ELR (cell line): ENCODE measurements around the gene SENP5.

Experiments used
- DNase-seq: peaks from one replicate; pipeline ENCODE4 v3.0.0-alpha.2; 2015; ENCODE audit warnings: low read depth

The SENP5 gene

DNA sequence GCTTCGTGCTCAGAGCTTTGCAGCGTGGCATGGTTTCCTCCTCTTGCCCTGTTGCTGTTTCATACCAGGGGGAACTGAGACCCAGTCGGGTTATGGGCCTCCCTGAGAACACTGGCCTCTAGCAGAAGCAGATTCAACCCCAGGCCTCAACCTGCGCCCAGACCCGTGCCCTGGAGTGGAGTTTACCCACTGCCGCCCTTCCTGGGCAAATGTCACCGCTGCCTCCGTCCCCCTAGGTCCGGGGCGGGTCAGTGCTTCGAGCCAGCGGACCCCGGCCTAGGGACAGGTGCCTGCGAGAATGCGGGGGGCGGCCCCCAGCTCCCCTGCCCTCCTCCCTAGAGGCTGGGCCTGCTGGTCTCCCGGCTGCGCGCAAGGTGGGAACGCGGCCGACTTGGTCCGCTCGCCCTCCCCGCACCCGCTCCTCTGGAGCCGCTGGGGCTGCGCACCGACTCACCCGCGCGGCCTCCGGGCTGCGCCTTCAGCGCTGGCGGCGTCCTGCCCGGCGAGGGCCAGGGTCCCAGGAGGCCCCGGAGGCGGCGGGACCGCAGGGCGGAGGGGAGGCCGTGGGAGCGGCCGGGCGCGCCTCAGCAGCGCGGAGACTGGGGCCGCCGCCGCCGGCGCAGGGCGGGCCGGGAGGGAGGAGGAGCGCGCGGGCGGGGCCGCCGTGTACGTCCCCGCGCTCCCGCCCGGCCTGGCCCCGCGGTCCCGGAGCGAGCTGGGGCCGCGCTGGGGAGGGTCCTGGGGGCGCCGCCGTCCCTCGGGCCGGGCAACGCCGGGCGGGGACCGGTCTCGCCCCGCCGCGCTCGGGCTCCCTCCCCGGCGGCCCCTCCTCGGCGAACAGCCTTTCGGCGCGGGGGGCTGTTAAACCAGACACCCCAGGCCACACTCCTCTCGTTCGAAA, 100.8 kb downstream of the SENP5 start, which contains the start of gene PIGZ:
Gene PIGZ (minus strand): TSS at position 601 of the 901 bp plus-strand sequence. CDS start 16,802 bp downstream, outside the sequence.
- peak; percentile 58 for DNase-seq

DNA sequence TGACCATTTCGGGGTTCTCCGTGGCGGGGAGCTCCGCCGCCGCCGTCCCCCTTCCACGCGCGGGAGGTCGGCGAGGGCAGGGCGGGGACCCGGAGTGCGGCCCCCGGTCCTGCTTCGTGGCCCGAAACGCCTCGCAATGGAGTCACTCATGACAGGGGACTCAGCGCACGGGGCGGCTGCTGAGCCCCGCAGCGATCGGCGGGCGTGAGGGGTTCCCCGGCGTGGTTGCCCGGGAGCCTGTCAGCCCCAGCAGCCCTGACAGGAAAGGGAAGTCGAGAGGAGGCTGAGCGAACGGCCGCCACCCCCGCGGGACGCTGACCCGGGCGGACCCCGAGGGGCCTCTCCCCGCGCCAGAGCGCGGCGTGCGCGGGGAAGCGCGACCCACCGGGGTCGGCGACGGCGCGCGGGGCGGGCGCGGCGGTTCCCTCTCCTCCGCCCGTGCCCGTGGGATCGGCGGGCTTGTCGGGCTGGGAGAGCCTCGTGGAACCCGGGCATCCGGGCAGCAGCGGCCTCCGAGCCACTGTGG, 101.5 kb downstream of the SENP5 start:
- DNase-seq = peak; percentile 63

DNA sequence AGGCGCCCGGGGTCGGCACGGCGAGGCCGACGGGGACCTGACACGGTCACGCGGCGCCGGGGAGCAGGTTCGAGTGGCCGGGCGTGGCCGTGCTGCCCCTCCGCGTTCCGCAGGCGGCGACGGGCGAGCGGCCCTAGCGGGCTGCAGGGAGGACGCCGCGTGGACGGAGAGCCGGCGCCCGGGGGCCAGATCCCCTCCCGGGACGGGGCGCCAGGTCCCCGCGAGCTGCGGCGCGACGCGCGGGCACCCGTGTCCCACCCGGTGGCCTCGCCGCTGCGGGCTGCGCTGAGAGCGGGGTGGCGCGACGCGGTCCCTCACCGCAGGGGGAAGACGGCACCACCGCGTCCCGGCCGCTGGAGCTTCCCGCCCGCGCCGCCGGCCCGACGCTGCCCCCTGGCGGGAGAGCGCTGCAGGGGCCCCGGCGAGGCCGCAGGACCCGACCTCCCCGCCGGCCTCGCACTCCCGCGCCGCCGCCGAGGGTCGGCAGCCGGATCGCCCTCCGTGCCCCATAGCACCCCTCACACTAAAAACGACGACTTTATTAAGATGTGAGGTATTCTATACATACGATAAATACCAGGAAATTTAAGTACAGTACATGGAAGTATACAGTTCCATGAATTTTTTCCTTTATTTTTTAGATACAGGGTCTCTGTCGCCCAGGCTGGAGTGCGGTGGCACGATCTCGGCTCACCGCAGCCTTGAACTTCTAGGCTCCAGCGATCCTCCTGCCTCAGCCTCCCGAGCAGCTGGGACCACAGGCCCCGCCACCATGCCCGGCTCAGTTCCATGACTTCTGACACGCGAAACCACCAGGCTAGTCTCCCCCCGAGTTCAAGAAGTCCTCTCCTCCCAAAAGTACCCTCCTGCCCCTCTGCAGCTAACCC, 102.2 kb downstream of the SENP5 start:
- peak; percentile 67 for DNase-seq

DNA sequence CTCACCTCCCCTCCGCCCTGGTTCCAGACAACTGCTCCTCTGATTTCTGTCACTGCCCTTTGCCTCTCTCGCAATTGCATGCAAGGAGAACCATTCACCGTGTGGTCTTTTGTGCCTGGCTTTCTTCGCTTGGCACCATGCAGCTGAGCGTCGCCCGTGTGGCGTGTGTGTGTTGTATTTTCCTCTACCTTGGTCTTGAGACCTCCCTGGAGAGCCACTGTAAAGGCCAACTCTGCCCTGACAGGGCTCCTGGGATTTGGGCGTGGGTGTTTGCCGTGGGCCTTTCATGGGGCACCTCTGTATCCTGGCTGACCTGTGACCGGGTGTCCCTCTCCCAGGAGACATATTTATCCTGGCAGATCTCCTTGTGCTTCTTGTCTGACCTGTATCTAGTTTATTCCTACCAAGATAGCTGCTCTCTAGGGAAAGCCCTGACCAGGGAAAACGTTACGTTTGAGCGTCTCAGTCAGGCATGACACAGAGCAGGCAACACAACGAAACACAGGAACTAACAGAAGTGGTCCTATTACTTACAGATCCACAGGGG, 102.9 kb downstream of the SENP5 start:
- DNase-seq = no peak

DNA sequence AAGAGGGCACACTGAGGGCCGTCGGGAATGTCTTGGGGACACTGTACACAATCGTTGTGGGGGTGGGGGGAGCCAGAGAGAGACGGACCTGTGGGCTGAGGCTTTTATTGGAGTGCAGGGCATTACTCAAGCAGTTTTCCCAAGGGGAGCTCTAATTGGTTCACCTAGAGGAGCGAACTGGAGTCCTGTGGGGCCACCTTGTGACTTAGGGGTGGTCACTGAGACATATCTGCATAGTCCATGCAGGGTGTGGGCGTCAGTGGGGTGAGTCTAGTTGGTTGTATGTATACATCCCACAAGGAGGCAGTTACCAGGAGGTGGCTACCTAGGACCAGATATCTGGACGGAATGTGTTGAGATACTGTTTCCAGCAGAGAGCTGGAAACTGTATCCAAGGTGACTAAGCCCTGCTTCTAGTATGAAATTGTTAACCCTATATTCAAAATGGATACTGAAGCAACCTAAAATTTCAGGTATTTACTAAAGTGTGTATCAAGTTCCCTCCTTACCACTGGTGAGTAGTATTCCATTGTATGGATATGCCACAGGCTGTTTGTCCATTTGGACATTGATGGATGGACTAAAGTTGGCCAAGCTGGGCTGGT, 103.5 kb downstream of the SENP5 start:
- DNase-seq = peak; percentile 29

DNA sequence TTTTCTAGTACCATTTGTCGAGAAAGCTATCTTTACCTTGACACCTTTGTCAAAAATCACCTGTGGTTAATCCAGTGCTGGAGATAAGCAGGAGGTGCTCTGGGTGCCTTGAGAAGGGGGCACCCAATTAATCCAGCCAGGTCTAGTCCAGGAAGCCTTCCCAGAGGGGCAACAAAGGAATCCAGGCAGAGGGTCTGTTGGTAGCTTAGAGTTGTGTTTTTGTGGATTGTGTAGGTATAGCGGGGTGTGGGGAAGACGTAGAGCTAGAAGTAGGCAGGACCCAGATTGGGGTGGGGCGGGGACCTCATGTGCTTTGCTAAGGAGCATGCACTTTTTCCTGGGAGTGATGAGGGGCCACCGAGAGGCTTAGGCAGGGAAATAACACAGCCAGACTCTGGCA, 106.9 kb downstream of the SENP5 start:
- DNase-seq = no peak

DNA sequence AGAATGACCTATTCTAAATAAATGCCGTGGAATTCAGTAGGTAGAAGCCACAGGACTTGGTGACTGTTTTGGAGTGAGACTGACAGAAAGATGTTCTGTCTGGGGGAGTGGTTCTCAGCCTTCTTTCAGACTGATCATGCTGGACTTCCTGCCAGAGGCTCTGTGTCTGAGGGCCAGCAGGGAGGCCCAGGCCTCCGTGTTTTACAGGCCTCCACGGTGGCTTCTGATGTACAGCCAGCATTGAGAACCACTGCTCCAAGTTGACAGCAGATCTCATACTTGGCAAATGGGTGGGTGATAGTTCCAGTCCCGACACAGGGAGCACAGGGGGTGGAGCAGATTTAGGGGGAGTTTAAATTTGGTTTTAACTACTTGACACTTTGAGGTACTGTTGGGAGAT, 107.6 kb downstream of the SENP5 start:
- no peak for DNase-seq

DNA sequence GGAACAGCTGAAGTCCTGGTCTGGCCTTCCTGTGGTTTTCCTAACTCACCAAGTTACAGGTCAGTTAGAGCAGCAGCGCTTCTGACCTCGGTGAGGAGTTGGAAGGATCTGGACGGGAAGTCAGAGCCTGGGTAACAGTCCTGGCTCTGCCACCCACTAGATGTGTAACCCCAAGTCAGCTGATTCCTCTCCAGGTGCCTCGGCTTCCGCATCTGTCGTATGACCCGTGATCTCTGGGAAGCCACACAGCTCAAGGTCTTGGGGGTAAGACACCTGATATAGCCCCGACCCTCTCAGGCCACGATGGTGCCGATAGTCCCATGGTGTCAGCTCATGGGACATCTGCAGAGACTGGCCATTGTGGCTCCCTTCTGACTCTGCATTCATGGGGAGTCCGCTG, 109.2 kb downstream of the SENP5 start:
- no peak for DNase-seq

DNA sequence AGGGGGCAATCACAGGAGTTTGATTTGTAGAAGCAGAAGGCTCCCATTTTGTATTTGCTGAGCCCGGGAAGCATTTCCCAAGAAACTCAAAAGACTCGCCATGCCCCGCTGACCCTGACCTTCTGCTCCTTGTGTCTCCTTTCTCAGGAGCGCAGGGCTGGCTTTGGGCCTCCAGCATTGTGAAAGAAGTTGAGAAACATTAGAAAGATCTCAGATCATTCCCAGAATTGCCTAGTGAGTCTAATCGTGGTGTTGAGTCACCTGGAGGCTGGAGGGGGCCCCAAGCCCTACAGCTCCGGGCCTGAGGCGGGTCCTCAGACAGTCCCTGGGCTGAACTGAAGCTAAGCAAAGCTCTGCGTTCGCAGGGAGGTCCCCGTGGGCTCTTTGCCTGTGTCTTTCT, 111.8 kb downstream of the SENP5 start:
- DNase-seq = peak; percentile 35

DNA sequence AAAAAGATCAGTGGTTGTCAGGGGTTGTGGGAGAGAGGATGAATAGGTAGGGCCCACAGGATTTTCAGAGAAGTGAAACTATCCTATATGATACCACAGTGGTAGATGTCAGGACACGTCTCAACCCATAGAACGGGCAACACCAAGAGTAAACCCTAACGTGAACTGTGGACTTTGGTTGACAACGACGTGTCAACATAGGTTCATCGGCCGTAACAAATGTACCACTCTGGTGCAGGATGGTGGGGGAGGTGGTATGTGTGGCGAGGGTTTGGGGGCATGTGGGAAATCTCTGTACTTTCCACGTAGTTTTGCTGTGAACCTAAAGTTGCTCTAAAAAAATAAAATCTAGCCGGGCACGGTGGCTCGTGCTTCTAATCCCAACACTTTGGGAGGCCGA, 113.9 kb downstream of the SENP5 start:
- no peak for DNase-seq

DNA sequence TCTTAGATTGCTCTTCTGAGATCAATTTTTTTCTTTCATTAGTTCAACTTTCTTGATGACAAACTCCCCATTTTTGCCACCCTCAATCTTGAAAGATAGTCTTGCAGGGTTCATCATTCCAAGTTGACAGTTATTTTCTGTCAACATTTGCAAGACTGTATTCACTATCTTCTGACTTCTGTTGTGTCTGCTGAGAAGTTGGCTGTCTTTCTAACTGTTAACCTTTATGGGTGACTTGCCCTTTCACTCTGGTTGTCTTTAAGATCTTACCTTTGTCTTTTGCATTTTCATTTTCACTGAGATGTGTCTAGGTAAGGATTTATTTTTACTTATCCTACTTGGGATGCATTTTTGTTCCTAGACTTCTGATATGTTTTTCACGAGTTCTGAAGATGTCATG, 115.5 kb downstream of the SENP5 start:
- no peak for DNase-seq
